Measurements from ENCODE around the gene PPM1D.

PPM1D gene

GRCh38 chr17:60699090-60699489 is 99.1 kb downstream of the PPM1D start:
- TF ChIP-seq EGR1 (IDR thresholded peaks at IDR 0.05), result no peak
- TF ChIP-seq YY1 (IDR thresholded peaks at IDR 0.05; ENCODE audit: low read depth), result no peak
- no peak for TF ChIP-seq USF1 (IDR thresholded peaks at IDR 0.05)
- no peak for TF ChIP-seq REST (IDR thresholded peaks at IDR 0.05; ENCODE audit: low read depth)
- TF ChIP-seq FOXM1 (IDR thresholded peaks at IDR 0.05; ENCODE audit: borderline replicate concordance, low read depth), result no peak
- no peak for TF ChIP-seq EP300 (IDR thresholded peaks at IDR 0.05; ENCODE audit: borderline replicate concordance)
- TF ChIP-seq TAF1 (IDR thresholded peaks at IDR 0.05; ENCODE audit: low read depth), result no peak
- no peak for TF ChIP-seq MAX (IDR thresholded peaks at IDR 0.05)
- no peak for TF ChIP-seq TEAD4 (IDR thresholded peaks at IDR 0.05)
- TF ChIP-seq NFIC (IDR thresholded peaks at IDR 0.05), result no peak
- TF ChIP-seq TCF12 (IDR thresholded peaks at IDR 0.05; ENCODE audit: low read depth), result no peak
- TF ChIP-seq RAD21 (IDR thresholded peaks at IDR 0.05; ENCODE audit: low read depth), result no peak
- TF ChIP-seq ZBTB7A (IDR thresholded peaks at IDR 0.05; ENCODE audit: low read depth), result no peak
- TF ChIP-seq CREB1 (IDR thresholded peaks at IDR 0.05; ENCODE audit: low read depth), result no peak
- TF ChIP-seq CEBPB (IDR thresholded peaks at IDR 0.05), result no peak

- no peak for TF ChIP-seq NFIC (IDR thresholded peaks at IDR 0.05)
- no peak for TF ChIP-seq TAF1 (IDR thresholded peaks at IDR 0.05; ENCODE audit: low read depth)
- no peak for TF ChIP-seq CREB1 (IDR thresholded peaks at IDR 0.05; ENCODE audit: low read depth)
- no peak for TF ChIP-seq EGR1 (IDR thresholded peaks at IDR 0.05)
- TF ChIP-seq USF1 (IDR thresholded peaks at IDR 0.05), result no peak
- no peak for TF ChIP-seq FOXM1 (IDR thresholded peaks at IDR 0.05; ENCODE audit: borderline replicate concordance, low read depth)
- TF ChIP-seq EP300 (IDR thresholded peaks at IDR 0.05; ENCODE audit: borderline replicate concordance), result no peak
- TF ChIP-seq MAX (IDR thresholded peaks at IDR 0.05), result no peak
Observed at GRCh38 chr17:60704170-60704569, 104.2 kb downstream of the PPM1D start.

- TF ChIP-seq FOXM1 (IDR thresholded peaks at IDR 0.05; ENCODE audit: borderline replicate concordance, low read depth), result no peak
- TF ChIP-seq CREB1 (IDR thresholded peaks at IDR 0.05; ENCODE audit: low read depth), result no peak
- TF ChIP-seq REST (IDR thresholded peaks at IDR 0.05; ENCODE audit: low read depth), result no peak
- no peak for TF ChIP-seq YY1 (IDR thresholded peaks at IDR 0.05; ENCODE audit: low read depth)
- no peak for TF ChIP-seq MAX (IDR thresholded peaks at IDR 0.05)
- no peak for TF ChIP-seq USF1 (IDR thresholded peaks at IDR 0.05)
- no peak for TF ChIP-seq TCF12 (IDR thresholded peaks at IDR 0.05; ENCODE audit: low read depth)
- no peak for TF ChIP-seq NFIC (IDR thresholded peaks at IDR 0.05)
- TF ChIP-seq EGR1 (IDR thresholded peaks at IDR 0.05), result no peak
- no peak for TF ChIP-seq CEBPB (IDR thresholded peaks at IDR 0.05)
- no peak for TF ChIP-seq RAD21 (IDR thresholded peaks at IDR 0.05; ENCODE audit: low read depth)
- TF ChIP-seq EP300 (IDR thresholded peaks at IDR 0.05; ENCODE audit: borderline replicate concordance), result no peak
- TF ChIP-seq TAF1 (IDR thresholded peaks at IDR 0.05; ENCODE audit: low read depth), result no peak
- TF ChIP-seq ZBTB7A (IDR thresholded peaks at IDR 0.05; ENCODE audit: low read depth), result no peak
Observed at GRCh38 chr17:60712675-60713074, 112.7 kb downstream of the PPM1D start.

GRCh38 chr17:60713608-60714007 is 113.6 kb downstream of the PPM1D start:
- TF ChIP-seq CREB1 (IDR thresholded peaks at IDR 0.05; ENCODE audit: low read depth) (no peak), YY1 (IDR thresholded peaks at IDR 0.05; ENCODE audit: low read depth) (no peak), TAF1 (IDR thresholded peaks at IDR 0.05; ENCODE audit: low read depth) (no peak), REST (IDR thresholded peaks at IDR 0.05; ENCODE audit: low read depth) (no peak), MAX (IDR thresholded peaks at IDR 0.05) (no peak), EGR1 (IDR thresholded peaks at IDR 0.05) (no peak), NFIC (IDR thresholded peaks at IDR 0.05) (no peak), CEBPB (IDR thresholded peaks at IDR 0.05) (no peak), FOXM1 (IDR thresholded peaks at IDR 0.05; ENCODE audit: borderline replicate concordance, low read depth) (no peak), TEAD4 (IDR thresholded peaks at IDR 0.05) (no peak)
